ENCODE results near the gene CIB2. TPM values are rescaled to one million over a fixed set of nuclear protein-coding genes. Genes with fewer than 3 reads are reported as not detected.

The CIB2 gene
- total RNA-seq, 4 donors from 2014 or later, result 2.0 to 8.5 (median 6.5) TPM

GRCh38 chr15:78148392-78149067 is 17.3 kb upstream of the CIB2 start:
- DNase-seq (ENCODE audit: low spot score in 2 of 2), result peak in 1 of 2 donors; percentile 15

GRCh38 chr15:78147566-78147965 is 16.3 kb upstream of the CIB2 start:
- Histone ChIP-seq H3K27me3 (no peaks in the 10 kb centered on the region), H3K4me3 (no peak overlapping the region), H3K36me3 (no peaks in the 10 kb centered on the region), H3K4me1 (peaks cover 33% of the 10 kb centered on the region), H3K9me3 (no peaks in the 10 kb centered on the region), H3K27ac (no peak overlapping the region)
- DNase-seq (ENCODE audit: low spot score in 2 of 2), result peak in 1 of 2 donors; percentile 63
- no peak for TF ChIP-seq CTCF (IDR thresholded peaks at IDR 0.05)
- no peak for TF ChIP-seq POLR2AphosphoS5 (IDR thresholded peaks at IDR 0.05)
- no peak for TF ChIP-seq EP300 (IDR thresholded peaks at IDR 0.05)
- no peak for TF ChIP-seq POLR2A (IDR thresholded peaks at IDR 0.05)
- 52% methylated on average over 6 of the region's 6 CpGs for WGBS

More at GRCh38 chr15:78148392-78149067, 17.3 kb upstream of the CIB2 start:
- Histone ChIP-seq H3K27me3 (no peaks in the 10 kb centered on the region), H3K36me3 (no peaks in the 10 kb centered on the region), H3K4me1 (peaks cover 33% of the 10 kb centered on the region), H3K4me3 (peak overlapping the region; percentile 87), H3K27ac (no peak overlapping the region), H3K9me3 (no peaks in the 10 kb centered on the region)
- 16% methylated on average over 14 of the region's 14 CpGs for WGBS
- TF ChIP-seq POLR2AphosphoS5 (IDR thresholded peaks at IDR 0.05) (no peak), CTCF (IDR thresholded peaks at IDR 0.05) (no peak), POLR2A (IDR thresholded peaks at IDR 0.05) (no peak), EP300 (IDR thresholded peaks at IDR 0.05) (no peak)

GRCh38 chr15:78146425-78147154 is 15.3 kb upstream of the CIB2 start:
- Histone ChIP-seq H3K27me3 (no peaks in the 10 kb centered on the region), H3K27ac (no peak overlapping the region), H3K9me3 (no peaks in the 10 kb centered on the region), H3K36me3 (no peaks in the 10 kb centered on the region), H3K4me1 (peaks cover 33% of the 10 kb centered on the region), H3K4me3 (no peak overlapping the region)
- TF ChIP-seq POLR2A (IDR thresholded peaks at IDR 0.05) (no peak), POLR2AphosphoS5 (IDR thresholded peaks at IDR 0.05) (no peak), EP300 (IDR thresholded peaks at IDR 0.05) (no peak)
- 80% methylated on average over 4 of the region's 4 CpGs for whole genome bisulfite sequencing
- DNase-seq (ENCODE audit: low spot score in 2 of 2), result no peak

GRCh38 chr15:78142332-78142731 is 11.1 kb upstream of the CIB2 start:
- no peaks in the 10 kb centered on the region for H3K36me3 ChIP-seq
- DNase-seq (ENCODE audit: low spot score in 2 of 2), result peak in 1 of 2 donors; percentile 11
- no peak overlapping the region for H3K27ac ChIP-seq
- no peaks in the 10 kb centered on the region for H3K27me3 ChIP-seq
- H3K4me1 ChIP-seq, result peaks cover 10% of the 10 kb centered on the region
- no peak overlapping the region for H3K4me3 ChIP-seq
- H3K9me3 ChIP-seq, result no peaks in the 10 kb centered on the region
- TF ChIP-seq CTCF (IDR thresholded peaks at IDR 0.05) (no peak), POLR2A (IDR thresholded peaks at IDR 0.05) (no peak), EP300 (IDR thresholded peaks at IDR 0.05) (no peak), POLR2AphosphoS5 (IDR thresholded peaks at IDR 0.05) (no peak)
- 84% methylated on average over 3 of the region's 3 CpGs for WGBS

- no peak for TF ChIP-seq POLR2A (IDR thresholded peaks at IDR 0.05)
- no peak for TF ChIP-seq EP300 (IDR thresholded peaks at IDR 0.05)
- no peak for TF ChIP-seq CTCF (IDR thresholded peaks at IDR 0.05)
- no peak for TF ChIP-seq POLR2AphosphoS5 (IDR thresholded peaks at IDR 0.05)
- Histone ChIP-seq H3K4me1 (no peaks in the 10 kb centered on the region), H3K4me3 (no peak overlapping the region), H3K36me3 (no peaks in the 10 kb centered on the region), H3K9me3 (no peaks in the 10 kb centered on the region), H3K27ac (no peak overlapping the region), H3K27me3 (no peaks in the 10 kb centered on the region)
- DNase-seq (ENCODE audit: low spot score in 2 of 2), result no peak
Observed at GRCh38 chr15:78140292-78140691, 9.0 kb upstream of the CIB2 start.

All from suprapubic skin (tissue), 4 donors.